K562 (cell line): ENCODE measurements around the gene TMEM156. TPM values are rescaled to one million over a fixed set of nuclear protein-coding genes. Genes with fewer than 3 reads are reported as not detected.
"Not testable (repeated sequence)": the region's sequence is repeated elsewhere in the genome, so short reads cannot be mapped to it uniquely, and the experiment has no call there.

Experiments used
- ATAC-seq: fragments of 200-7000 bp; cut with Tn5 transposase; 3 replicates; pipeline ENCODE4 v1.9.1; 2020; ENCODE audit warnings: moderate library complexity
- BruUV-seq: library from RNA; stranded (reverse); fragments of 400-500 nt; replicated peaks from 2 replicates; lab custom pipeline; 2021; lab: Mats Ljungman, UMichigan
- CTCF ChIA-PET: fragments of 300-600 bp; formaldehyde crosslinking; extraction: SDS; loops from one replicate; lab custom pipeline; 2021; ENCODE audit warnings: low intra/inter-chr PET ratio; lab: Yijun Ruan, JAX
- POLR2A ChIA-PET: fragments of 300-600, 350-650 bp; sonication (Branson Sonifier 250); formaldehyde crosslinking; extraction: SDS; loops from one replicate; lab custom pipeline; 2021; ENCODE audit warnings: antibody characterized with exemption, inconsistent platforms; lab: Yijun Ruan, JAX
- DNase-seq, 4 experiments: peaks; one replicate each; pipeline versions ENCODE4 v3.0.0 to v3.0.0-alpha.2; 2011 to 2018; ENCODE audit warnings: low spot score in 3 of 4, mixed read lengths in 3 of 4; ENCODE audit errors: extremely low read depth in 1 of 4
- FAIRE-seq: peaks from 2 replicates; lab custom pipeline; 2011; peaks lifted over from hg19 to GRCh38; lab: Jason Lieb, UNC
- H2AFZ ChIP-seq: 2 replicates; pipeline ENCODE4 v1.6.0; 2011; ENCODE audit warnings: low read depth, low read length, control low read depth, inconsistent platforms
- H3K27ac ChIP-seq: fragments of 200-600 bp; 3 replicates; pipeline ENCODE4 v1.8.0; 2011; ENCODE audit warnings: low read depth, mild to moderate bottlenecking, control low read depth, inconsistent platforms, low read length, moderate library complexity, mixed read lengths; ENCODE audit errors: extremely low read depth
- H3K27me3 ChIP-seq, 2 experiments: fragments of 300-600 bp in 1 of 2; 2 replicates in 1 of 2; 3 replicates in 1 of 2; pipeline versions ENCODE4 v1.6.0 to v1.8.0; 2011; ENCODE audit warnings: inconsistent platforms in 2 of 2, low read length in 2 of 2, mild to moderate bottlenecking in 1 of 2, mixed read lengths in 1 of 2, moderate library complexity in 1 of 2; ENCODE audit not compliant: control insufficient read depth in 2 of 2, insufficient read depth in 2 of 2
- H3K36me3 ChIP-seq: fragments of 300-600 bp; 3 replicates; pipeline ENCODE4 v1.8.0; 2011; ENCODE audit warnings: mild to moderate bottlenecking, low read length, inconsistent platforms; ENCODE audit not compliant: control insufficient read depth, insufficient read depth
- H3K4me1 ChIP-seq, 2 experiments: fragments of 200-600 bp in 1 of 2; replicated peaks in 1 of 2; 2 replicates in 1 of 2; 3 replicates in 1 of 2; pipeline versions ENCODE4 v1.5.1 to v1.8.0; 2011; ENCODE audit warnings: inconsistent platforms in 2 of 2, low read length in 2 of 2, mild to moderate bottlenecking in 1 of 2, mixed read lengths in 1 of 2, moderate library complexity in 1 of 2; ENCODE audit not compliant: control insufficient read depth in 2 of 2, insufficient read depth in 2 of 2
- H3K4me2 ChIP-seq: 2 replicates; pipeline ENCODE4 v1.6.1; 2011; ENCODE audit warnings: low read length, control low read depth, inconsistent platforms, mixed read lengths; ENCODE audit not compliant: insufficient read depth
- H3K4me3 ChIP-seq: fragments of 200-600 bp; sonication (generic), shearing (Covaris generic); 2 replicates; pipeline ENCODE4 v1.5.1; 2016; ENCODE audit warnings: control low read depth, inconsistent platforms
- H3K79me2 ChIP-seq: fragments of 200-600 bp; 3 replicates; pipeline ENCODE4 v1.8.0; 2011; ENCODE audit warnings: low read length, inconsistent platforms; ENCODE audit not compliant: control insufficient read depth, insufficient read depth
- H3K9ac ChIP-seq, 2 experiments: 2 replicates each; pipeline versions ENCODE4 v1.6.0 to v1.6.1; 2011; ENCODE audit warnings: low read depth in 2 of 2, low read length in 2 of 2, control low read depth in 1 of 2, inconsistent platforms in 1 of 2, mild to moderate bottlenecking in 1 of 2, mixed read lengths in 1 of 2; ENCODE audit not compliant: insufficient read depth in 1 of 2
- H3K9me1 ChIP-seq: one replicate; pipeline ENCODE4 v1.6.0; 2011; ENCODE audit warnings: inconsistent platforms, mild to moderate bottlenecking, low read length, moderate library complexity; ENCODE audit not compliant: control insufficient read depth, insufficient read depth
- H3K9me3 ChIP-seq: replicated peaks from 2 replicates; pipeline ENCODE4 v1.5.1; 2011; ENCODE audit warnings: low read depth, low read length, inconsistent platforms; ENCODE audit not compliant: control insufficient read depth, insufficient read depth
- H4K20me1 ChIP-seq: replicated peaks from 2 replicates; pipeline ENCODE4 v1.6.1; 2011; ENCODE audit warnings: low read length, inconsistent platforms, mixed read lengths; ENCODE audit not compliant: control insufficient read depth, insufficient read depth
- ATF3 ChIP-seq, 2 experiments: fragments of 450-650 bp in 1 of 2; sonication (generic) in 1 of 2; formaldehyde crosslinking in 1 of 2; IDR thresholded peaks in 1 of 2; conservative IDR thresholded peaks in 1 of 2; 2 replicates each; pipeline versions ENCODE4 v1.6.1 to v1.8.1; 2016 to 2023; ENCODE audit warnings: mild to moderate bottlenecking in 2 of 2, moderate library complexity in 2 of 2, inconsistent platforms in 1 of 2, missing genetic modification reagents in 1 of 2
- CXXC5 ChIP-seq: fragments of 250-450 bp; sonication (Bioruptor Pico); IDR thresholded peaks from 2 replicates; pipeline ENCODE4 v1.8.0; 2022; ENCODE audit warnings: inconsistent platforms, mild to moderate bottlenecking, moderate library complexity
- E2F4 ChIP-seq: sonication (generic); formaldehyde crosslinking; IDR thresholded peaks from 2 replicates; pipeline ENCODE4 v1.8.0; 2022; ENCODE audit warnings: mild to moderate bottlenecking, low read depth, missing genetic modification reagents
- ELF4 ChIP-seq: fragments of 450-650 bp; formaldehyde crosslinking; IDR thresholded peaks from 2 replicates; pipeline ENCODE4 v1.4.0; 2022; ENCODE audit warnings: missing genetic modification characterization
- FOXJ3 ChIP-seq: sonication (generic); formaldehyde crosslinking; IDR thresholded peaks from 2 replicates; pipeline ENCODE4 v1.4.0; 2020; ENCODE audit warnings: mild to moderate bottlenecking, missing genetic modification reagents
- HDAC3 ChIP-seq: fragments of 450-650 bp; IDR thresholded peaks from 2 replicates; pipeline ENCODE4 v1.6.1; 2018; ENCODE audit warnings: borderline replicate concordance, mild to moderate bottlenecking, moderate library complexity; ENCODE audit not compliant: partially characterized antibody
- ZNF609 ChIP-seq: sonication (generic); formaldehyde crosslinking; IDR thresholded peaks from 2 replicates; pipeline ENCODE4 v1.8.1; 2023; ENCODE audit warnings: missing genetic modification reagents, mild to moderate bottlenecking, borderline replicate concordance
- in situ Hi-C: fragments of 300-500 bp; cut with MboI; formaldehyde crosslinking; loops from 4 replicates; pipeline ENCODE4 v1.15.0; 2018; ENCODE audit warnings: inconsistent platforms, mixed read lengths
- intact Hi-C: fragments of 100-400 bp; cut with micrococcal nuclease; formaldehyde crosslinking; loops from 2 replicates; pipeline ENCODE4 v1.14.2; 2022
- polyA plus RNA-seq, 8 experiments: library from polyadenylated mRNA; depleted of rRNA in 4 of 8; stranded (reverse) in 5 of 8; unstranded in 3 of 8; fragments of >200 nt; fragmentation: Nextera tagmentation in 2 of 8; fragmentation: Illumina TruSeq in 1 of 8; extraction: Ambion mirVana in 2 of 8; extraction: Trizol in 1 of 8; gene quantifications; 2 replicates each; pipeline versions ENCODE4 v1.2.1 to v1.2.3, GENCODE V29; 2011 to 2014; ENCODE audit warnings: inconsistent platforms in 1 of 8, missing spikeins in 1 of 8
- total RNA-seq, 7 experiments: library from RNA; depleted of rRNA in 6 of 7; stranded (reverse); fragments of >200 nt in 6 of 7; fragmentation: Illumina TruSeq in 2 of 7; extraction: Trizol in 2 of 7; gene quantifications; 2 replicates each; pipeline versions ENCODE4 v1.2.1 to v1.2.3, GENCODE V29; 2011 to 2021; ENCODE audit warnings: low replicate concordance in 1 of 7

TMEM156 gene
- total and polyA plus RNA-seq, 9 of the 15 experiments (the other 6 are each of a cell fraction or from before 2014, with no cell fraction given): 3.5 to 9.6 (median 6.4) TPM

GRCh38 chr4:38988353-38988752, 43.9 kb downstream of the TMEM156 start (continued):
- TF ChIP-seq ATF3 (IDR thresholded peaks at IDR 0.05): peak; percentile 79
- not testable (repeated sequence) for TF ChIP-seq ATF3 (CRISPR knock-in tag; conservative IDR thresholded peaks at IDR 0.05)

GRCh38 chr4:38987491-38987890, 44.7 kb downstream of the TMEM156 start:
- H3K79me2 ChIP-seq: no peaks in the 10 kb centered on the region
- H3K4me1 ChIP-seq: no peaks in the 10 kb centered on the region
- in situ Hi-C loops (no loop called here), intact Hi-C loops (no loop called here)
- ATAC-seq (no peak), DNase-seq (no peak), FAIRE-seq (no peak)
- POLR2A ChIA-PET: interaction anchor here (0.5 to 0.7 kb wide), 2 partner anchors 86 to 753 kb away, joined by 3 to 6 read pairs; no protein-coding TSS in a partner anchor
- peaks cover 3% of the 10 kb centered on the region; the same call in 1 of the 3 replicates for H3K36me3 ChIP-seq
- H3K9ac ChIP-seq: no peak overlapping the region
- CTCF ChIA-PET: no interaction called here
- H3K27me3 ChIP-seq: no peaks in the 10 kb centered on the region
- no TSS peak for BruUV-seq
- H3K9me1 ChIP-seq: no peaks in the 10 kb centered on the region
- H3K9me3 ChIP-seq: no peaks in the 10 kb centered on the region
- H2AFZ ChIP-seq: no peak overlapping the region
- H3K27ac ChIP-seq: no peak overlapping the region
- no peak overlapping the region for H3K4me3 ChIP-seq
- no peaks in the 10 kb centered on the region for H4K20me1 ChIP-seq
- no peak for TF ChIP-seq ZNF609 (CRISPR knock-in tag)
- no peak for TF ChIP-seq FOXJ3 (CRISPR knock-in tag)
- no peak for TF ChIP-seq ELF4 (CRISPR knock-in tag)
- TF ChIP-seq HDAC3: no peak
- no peak for TF ChIP-seq CXXC5
- no peak for TF ChIP-seq E2F4 (CRISPR knock-in tag)
- H3K4me2 ChIP-seq: no peak overlapping the region
